PC-9 (cell line): ENCODE results near the gene RBM38.
"Not testable (repeated sequence)": the region's sequence is repeated elsewhere in the genome, so short reads cannot be mapped to it uniquely, and the experiment has no call there.

Experiments used
- EZH2 ChIP-seq: fragments of 200-600 bp; sonication (generic); IDR thresholded peaks from 2 replicates; pipeline ENCODE4 v1.8.0; 2017; ENCODE audit warnings: antibody characterized with exemption, low read depth
- TF ChIP-seq, protein P1 (sequence below): fragments of 200-600 bp; sonication (generic); conservative IDR thresholded peaks from 2 replicates; pipeline ENCODE4 v1.6.1; 2017; ENCODE audit warnings: mixed run types, antibody characterized with exemption, mild to moderate bottlenecking, moderate library complexity

- TF ChIP-seq, protein P1, sequence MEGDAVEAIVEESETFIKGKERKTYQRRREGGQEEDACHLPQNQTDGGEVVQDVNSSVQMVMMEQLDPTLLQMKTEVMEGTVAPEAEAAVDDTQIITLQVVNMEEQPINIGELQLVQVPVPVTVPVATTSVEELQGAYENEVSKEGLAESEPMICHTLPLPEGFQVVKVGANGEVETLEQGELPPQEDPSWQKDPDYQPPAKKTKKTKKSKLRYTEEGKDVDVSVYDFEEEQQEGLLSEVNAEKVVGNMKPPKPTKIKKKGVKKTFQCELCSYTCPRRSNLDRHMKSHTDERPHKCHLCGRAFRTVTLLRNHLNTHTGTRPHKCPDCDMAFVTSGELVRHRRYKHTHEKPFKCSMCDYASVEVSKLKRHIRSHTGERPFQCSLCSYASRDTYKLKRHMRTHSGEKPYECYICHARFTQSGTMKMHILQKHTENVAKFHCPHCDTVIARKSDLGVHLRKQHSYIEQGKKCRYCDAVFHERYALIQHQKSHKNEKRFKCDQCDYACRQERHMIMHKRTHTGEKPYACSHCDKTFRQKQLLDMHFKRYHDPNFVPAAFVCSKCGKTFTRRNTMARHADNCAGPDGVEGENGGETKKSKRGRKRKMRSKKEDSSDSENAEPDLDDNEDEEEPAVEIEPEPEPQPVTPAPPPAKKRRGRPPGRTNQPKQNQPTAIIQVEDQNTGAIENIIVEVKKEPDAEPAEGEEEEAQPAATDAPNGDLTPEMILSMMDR, result not testable (repeated sequence)
- not testable (repeated sequence) for TF ChIP-seq EZH2
These were observed 42.1 kb upstream of the RBM38 start for GRCh38 chr20:57348922-57349574.
